A549 (cell line): ENCODE measurements around the gene PRKCD. TPM values are rescaled to one million over a fixed set of nuclear protein-coding genes. Genes with fewer than 3 reads are reported as not detected.

Source experiments
- BHLHE40 ChIP-seq: IDR thresholded peaks from 2 replicates; pipeline ENCODE4 v1.6.1; 2012; ENCODE audit warnings: low read depth, low read length, inconsistent platforms
- CBX8 ChIP-seq: fragments of 200-600 bp; sonication (generic); IDR thresholded peaks from 2 replicates; pipeline ENCODE4 v1.6.1; 2016
- CHD2 ChIP-seq: fragments of 150-350 bp; IDR thresholded peaks from 2 replicates; pipeline ENCODE4 v1.6.1; 2014; ENCODE audit warnings: low read length; ENCODE audit not compliant: partially characterized antibody
- CHD4 ChIP-seq: fragments of 200-600 bp; sonication (generic); IDR thresholded peaks from 2 replicates; pipeline ENCODE4 v1.6.1; 2016; ENCODE audit warnings: antibody characterized with exemption, mild to moderate bottlenecking, borderline replicate concordance
- EHMT2 ChIP-seq: fragments of 200-600 bp; sonication (generic); IDR thresholded peaks from 2 replicates; pipeline ENCODE4 v1.6.1; 2016; ENCODE audit warnings: antibody characterized with exemption, low read depth, mild to moderate bottlenecking, moderate library complexity
- ELK1 ChIP-seq: fragments of 150-350 bp; IDR thresholded peaks from 2 replicates; pipeline ENCODE4 v1.6.1; 2014; ENCODE audit warnings: low read depth, mild to moderate bottlenecking, low read length
- EP300 ChIP-seq, 2 experiments: fragments of >200 bp; sonication (Bioruptor Twin); formaldehyde crosslinking; IDR thresholded peaks; 2 replicates in 1 of 2; 3 replicates in 1 of 2; pipeline ENCODE4 v1.6.1; 2016 to 2017
- ESRRA ChIP-seq: fragments of 150-350 bp; IDR thresholded peaks from 2 replicates; pipeline ENCODE4 v1.6.1; 2014; ENCODE audit warnings: mild to moderate bottlenecking, low read length, borderline replicate concordance
- FOSB ChIP-seq: fragments of 250-450 bp; sonication (Bioruptor Pico); IDR thresholded peaks from 2 replicates; pipeline ENCODE4 v1.5.0; 2020; ENCODE audit warnings: mild to moderate bottlenecking, moderate library complexity
- FOSL2 ChIP-seq, 2 experiments: fragments of 450-650 bp in 1 of 2; fragments of >200 bp in 1 of 2; sonication (Bioruptor Twin) in 1 of 2; formaldehyde crosslinking; IDR thresholded peaks; 2 replicates each; pipeline versions ENCODE4 v1.5.0 to v1.6.1; 2016 to 2020; ENCODE audit warnings: mild to moderate bottlenecking in 1 of 2, moderate library complexity in 1 of 2
- HDAC2 ChIP-seq: fragments of 200-600 bp; sonication (generic); IDR thresholded peaks from 2 replicates; pipeline ENCODE4 v1.6.1; 2016
- HEYL ChIP-seq: fragments of 250-450 bp; sonication (Bioruptor Pico); IDR thresholded peaks from 2 replicates; pipeline ENCODE4 v1.8.0; 2021; ENCODE audit warnings: mild to moderate bottlenecking, moderate library complexity
- HOXA7 ChIP-seq: fragments of 250-450 bp; sonication (Bioruptor Pico); IDR thresholded peaks from 2 replicates; pipeline ENCODE4 v1.5.0; 2020; ENCODE audit warnings: mild to moderate bottlenecking, moderate library complexity
- HOXB5 ChIP-seq: fragments of 250-450 bp; sonication (Bioruptor Pico); IDR thresholded peaks from 2 replicates; pipeline ENCODE4 v1.5.0; 2020; ENCODE audit warnings: mild to moderate bottlenecking, moderate library complexity
- KDM1A ChIP-seq: fragments of 200-600 bp; sonication (generic); IDR thresholded peaks from 2 replicates; pipeline ENCODE4 v1.6.1; 2016; ENCODE audit warnings: low read depth, mild to moderate bottlenecking
- MAFK ChIP-seq: fragments of 450-650 bp; IDR thresholded peaks from 2 replicates; pipeline ENCODE4 v1.6.1; 2014; ENCODE audit not compliant: partially characterized antibody
- MYC ChIP-seq: IDR thresholded peaks from 2 replicates; pipeline ENCODE4 v1.6.1; 2012; ENCODE audit warnings: mild to moderate bottlenecking, inconsistent platforms, low read length, improper control_type of control experiment, borderline replicate concordance
- NFE2L2 ChIP-seq: fragments of 150-350 bp; conservative IDR thresholded peaks from 2 replicates; pipeline ENCODE4 v1.6.1; 2014; ENCODE audit warnings: low read length
- NPAS2 ChIP-seq: fragments of 250-450 bp; sonication (Bioruptor Pico); IDR thresholded peaks from 2 replicates; pipeline ENCODE4 v1.8.0; 2022; ENCODE audit warnings: mild to moderate bottlenecking, moderate library complexity, borderline replicate concordance
- RAD21 ChIP-seq, 2 experiments: fragments of >200 bp in 1 of 2; sonication (Bioruptor Twin) in 1 of 2; formaldehyde crosslinking in 1 of 2; IDR thresholded peaks in 1 of 2; conservative IDR thresholded peaks in 1 of 2; 2 replicates in 1 of 2; 3 replicates in 1 of 2; pipeline ENCODE4 v1.6.1; 2012 to 2018; ENCODE audit warnings: inconsistent platforms in 1 of 2
- RNF2 ChIP-seq: fragments of 200-600 bp; sonication (generic); IDR thresholded peaks from 2 replicates; pipeline ENCODE4 v1.6.1; 2016; ENCODE audit warnings: low read depth, mild to moderate bottlenecking, antibody characterized with exemption, moderate library complexity, borderline replicate concordance
- SMC3 ChIP-seq: fragments of >200 bp; sonication (Bioruptor Twin); formaldehyde crosslinking; IDR thresholded peaks from 3 replicates; pipeline ENCODE4 v1.6.1; 2018; ENCODE audit warnings: inconsistent platforms
- ZC3H11A ChIP-seq: fragments of 450-650 bp; IDR thresholded peaks from 2 replicates; pipeline ENCODE4 v1.6.1; 2014; ENCODE audit warnings: antibody characterized with exemption, mild to moderate bottlenecking
- ZNF302 ChIP-seq: fragments of 250-450 bp; sonication (Bioruptor Pico); IDR thresholded peaks from 2 replicates; pipeline ENCODE4 v1.9.0; 2021; ENCODE audit warnings: inconsistent platforms, mild to moderate bottlenecking, moderate library complexity
- ZSCAN20 ChIP-seq: fragments of 250-450 bp; sonication (Bioruptor Pico); IDR thresholded peaks from 2 replicates; pipeline ENCODE4 v1.8.0; 2022; ENCODE audit warnings: mild to moderate bottlenecking, moderate library complexity
- polyA plus RNA-seq, 4 experiments: library from polyadenylated mRNA; depleted of rRNA in 3 of 4; stranded (reverse); fragments of >200 nt; fragmentation: RNase III in 1 of 4; extraction: RNeasy Plus Mini Kit Qiagen cat#74134 plus additional on column Dnase treatment in 1 of 4; gene quantifications; 2 replicates in 3 of 4; 3 replicates in 1 of 4; pipeline ENCODE4 v1.2.3, GENCODE V29; 2011 to 2017
- TF ChIP-seq, protein P1 (sequence below): IDR thresholded peaks from 2 replicates; pipeline ENCODE4 v1.6.1; 2012
- TF ChIP-seq, protein P2 (sequence below): IDR thresholded peaks from 2 replicates; pipeline ENCODE4 v1.6.1; 2012; ENCODE audit warnings: low read depth, borderline replicate concordance
- TF ChIP-seq, protein P3 (sequence below): fragments of 450-650 bp; IDR thresholded peaks from 2 replicates; pipeline ENCODE4 v1.6.1; 2014; ENCODE audit warnings: antibody characterized with exemption

The PRKCD gene
- polyA plus RNA-seq, 2 of the 4 experiments (the other 2 are of a cell fraction): 10.1 to 18.3 TPM

DNA sequence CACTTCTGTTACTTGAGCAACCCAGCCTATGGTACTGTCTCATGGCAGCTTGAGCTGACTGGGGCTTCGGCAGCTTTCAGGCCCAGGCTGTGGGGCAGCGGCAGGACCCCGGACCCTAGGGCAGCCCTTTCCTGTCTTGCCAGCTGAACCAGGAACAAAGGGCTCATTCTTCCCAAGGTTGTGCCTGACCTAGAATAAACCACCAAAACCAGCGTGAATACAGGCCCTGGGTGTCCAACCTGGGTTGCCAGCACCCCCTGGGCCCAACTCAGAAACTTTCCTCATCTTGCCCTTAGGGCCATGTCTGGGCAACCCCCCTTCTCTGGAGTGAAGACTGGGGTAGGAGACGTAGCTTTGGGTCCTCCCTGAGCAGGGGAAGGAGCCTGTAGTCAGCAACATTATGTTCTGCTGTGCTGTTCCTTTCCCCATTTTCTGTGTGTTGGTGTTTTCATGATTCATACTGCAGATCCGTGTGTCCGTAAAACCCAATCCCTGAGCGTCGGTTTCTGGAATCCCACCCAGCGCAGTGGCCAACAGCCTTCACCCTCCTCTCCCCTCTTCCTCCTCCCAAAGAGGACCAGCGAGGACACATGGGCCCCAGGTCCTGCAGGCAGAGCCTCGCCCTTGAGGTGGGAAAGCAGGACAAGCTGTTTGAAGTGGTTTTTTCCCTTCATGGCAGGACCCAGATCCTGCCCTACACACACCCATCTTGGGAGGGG, 61.3 kb downstream of the PRKCD start (continued):
- TF ChIP-seq CHD4 (no peak), ELK1 (no peak), EHMT2 (no peak), MYC (no peak), EP300 (IDR thresholded peaks at IDR 0.05) (no peak), CBX8 (no peak), MAFK (no peak), SMC3 (no peak), HOXB5 (CRISPR knock-in tag) (no peak), FOSL2 (IDR thresholded peaks at IDR 0.05) (no peak), FOSL2 (CRISPR knock-in tag; IDR thresholded peaks at IDR 0.05) (no peak), ZC3H11A (no peak), ZNF302 (no peak), HOXA7 (CRISPR knock-in tag) (0 out of 2 replicates have a peak, but pooled peaks have one; percentile 63), KDM1A (no peak), ESRRA (no peak), NFE2L2 (no peak), NPAS2 (CRISPR knock-in tag) (no peak), HEYL (no peak), CHD2 (no peak), RNF2 (no peak), ZSCAN20 (CRISPR knock-in tag) (no peak), BHLHE40 (no peak), HDAC2 (no peak), FOSB (CRISPR knock-in tag) (no peak), RAD21 (conservative IDR thresholded peaks at IDR 0.05 in 1 of 2, IDR thresholded peaks at IDR 0.05 in 1 of 2) (no peak)
- TF ChIP-seq, protein P1, sequence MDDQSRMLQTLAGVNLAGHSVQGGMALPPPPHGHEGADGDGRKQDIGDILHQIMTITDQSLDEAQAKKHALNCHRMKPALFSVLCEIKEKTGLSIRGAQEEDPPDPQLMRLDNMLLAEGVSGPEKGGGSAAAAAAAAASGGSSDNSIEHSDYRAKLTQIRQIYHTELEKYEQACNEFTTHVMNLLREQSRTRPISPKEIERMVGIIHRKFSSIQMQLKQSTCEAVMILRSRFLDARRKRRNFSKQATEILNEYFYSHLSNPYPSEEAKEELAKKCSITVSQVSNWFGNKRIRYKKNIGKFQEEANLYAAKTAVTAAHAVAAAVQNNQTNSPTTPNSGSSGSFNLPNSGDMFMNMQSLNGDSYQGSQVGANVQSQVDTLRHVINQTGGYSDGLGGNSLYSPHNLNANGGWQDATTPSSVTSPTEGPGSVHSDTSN: peak; percentile 45; the same call in 1 of the 2 replicates
- TF ChIP-seq, protein P2, sequence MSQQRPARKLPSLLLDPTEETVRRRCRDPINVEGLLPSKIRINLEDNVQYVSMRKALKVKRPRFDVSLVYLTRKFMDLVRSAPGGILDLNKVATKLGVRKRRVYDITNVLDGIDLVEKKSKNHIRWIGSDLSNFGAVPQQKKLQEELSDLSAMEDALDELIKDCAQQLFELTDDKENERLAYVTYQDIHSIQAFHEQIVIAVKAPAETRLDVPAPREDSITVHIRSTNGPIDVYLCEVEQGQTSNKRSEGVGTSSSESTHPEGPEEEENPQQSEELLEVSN: no peak
- TF ChIP-seq, protein P3, sequence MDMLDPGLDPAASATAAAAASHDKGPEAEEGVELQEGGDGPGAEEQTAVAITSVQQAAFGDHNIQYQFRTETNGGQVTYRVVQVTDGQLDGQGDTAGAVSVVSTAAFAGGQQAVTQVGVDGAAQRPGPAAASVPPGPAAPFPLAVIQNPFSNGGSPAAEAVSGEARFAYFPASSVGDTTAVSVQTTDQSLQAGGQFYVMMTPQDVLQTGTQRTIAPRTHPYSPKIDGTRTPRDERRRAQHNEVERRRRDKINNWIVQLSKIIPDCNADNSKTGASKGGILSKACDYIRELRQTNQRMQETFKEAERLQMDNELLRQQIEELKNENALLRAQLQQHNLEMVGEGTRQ: no peak
